ENCODE measurements around the gene ZDHHC11B. TPM values are rescaled to one million over a fixed set of nuclear protein-coding genes. Genes with fewer than 3 reads are reported as not detected.
A peak's percentile ranks its signal among the peaks of the same experiment; 100 is the strongest.
"Not testable (repeated sequence)": the region's sequence is repeated elsewhere in the genome, so short reads cannot be mapped to it uniquely, and the experiment has no call there.

The ZDHHC11B gene
- 0.25 and 0.60 TPM in 2 replicates for total RNA-seq (ENCODE audit: low replicate concordance)

DNA sequence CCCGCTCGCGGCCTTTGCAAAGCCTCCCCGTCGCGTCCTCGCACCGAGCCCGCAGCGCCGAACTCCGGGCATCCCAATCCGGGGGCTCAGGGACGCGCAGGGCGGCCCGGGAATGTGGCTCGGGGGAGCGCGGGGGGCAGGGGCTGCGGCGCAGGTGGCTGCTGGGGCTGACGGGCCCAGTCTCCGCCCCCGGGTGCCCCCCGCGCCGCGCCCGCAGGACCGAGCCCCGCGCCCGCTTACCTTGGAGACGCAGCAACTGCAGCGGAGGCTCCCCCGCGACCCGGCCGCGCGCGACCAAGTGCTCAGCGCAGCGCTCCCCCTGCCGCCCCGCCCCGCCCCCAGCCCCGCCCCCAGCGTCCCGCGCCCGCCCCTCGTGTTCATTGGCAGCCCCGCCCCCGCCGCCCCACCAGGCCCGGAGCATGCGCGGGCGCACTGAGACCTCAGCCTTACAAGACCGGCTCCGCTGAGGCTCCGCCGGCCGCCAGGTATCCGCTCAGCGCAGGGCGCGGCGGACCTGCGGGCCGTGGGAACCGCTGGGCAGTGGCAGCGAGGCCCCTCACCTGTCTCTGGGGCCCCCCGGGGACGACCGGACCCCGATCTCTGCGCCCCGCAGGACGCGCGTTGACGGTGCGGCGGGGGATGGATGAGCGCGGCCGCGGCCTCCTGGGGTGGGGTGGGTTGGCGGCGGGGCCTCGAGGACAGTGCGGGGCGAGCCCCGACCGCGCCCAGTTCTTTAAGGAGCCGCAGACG, at the start of gene ZDHHC11B:
ZDHHC11B (minus strand) TSS at position 302 of the 750 bp plus-strand sequence. CDS start 17,810 bp downstream, outside the sequence.
- not testable (repeated sequence) for H3K27ac Mint-ChIP-seq; H3K79me2 ChIP-seq (ENCODE audit: low read depth); H3K27ac ChIP-seq; H3F3A ChIP-seq (ENCODE audit: low read depth); H3K9ac ChIP-seq; H3K4me1 Mint-ChIP-seq; H3K4me1 ChIP-seq; H3K9me3 ChIP-seq (ENCODE audit: low read depth); H3K36me3 ChIP-seq; H3K27me3 Mint-ChIP-seq (ENCODE audit: insufficient read depth, low read depth); H4K20me1 ChIP-seq (ENCODE audit: low read depth)
- peak within 1 kb of the TSS; percentile 85 for H3K4me3 Mint-ChIP-seq
- TF ChIP-seq EZH2phosphoT487 (IDR thresholded peaks at IDR 0.05) = peak; percentile 1
- H2AFZ ChIP-seq (replicated peaks) = peak within 1 kb of the TSS; percentile 98
- H3K27me3 ChIP-seq = peaks cover 34% of the 10 kb centered on the region
- peaks cover 12% of the 10 kb centered on the region for H3K9me3 Mint-ChIP-seq
- DNase-seq (ENCODE audit: low spot score) = peak; percentile 94
- peak within 1 kb of the TSS; percentile 100 for H3K4me2 ChIP-seq
- H3K36me3 Mint-ChIP-seq = peaks cover 10% of the 10 kb centered on the region
- H3K4me3 ChIP-seq = peak within 1 kb of the TSS; percentile 91

- H3K9me3 ChIP-seq (ENCODE audit: low read depth); H3K4me2 ChIP-seq; H3K27ac Mint-ChIP-seq; H3K4me1 ChIP-seq; H3K4me3 Mint-ChIP-seq; H3K79me2 ChIP-seq (ENCODE audit: low read depth); H3K36me3 ChIP-seq; H3F3A ChIP-seq (ENCODE audit: low read depth); H3K27ac ChIP-seq; H4K20me1 ChIP-seq (ENCODE audit: low read depth); H3K9ac ChIP-seq; H3K27me3 Mint-ChIP-seq (ENCODE audit: insufficient read depth, low read depth); H2AFZ ChIP-seq (replicated peaks); H3K4me3 ChIP-seq; H3K36me3 Mint-ChIP-seq; DNase-seq (ENCODE audit: low spot score); H3K27me3 ChIP-seq; H3K4me1 Mint-ChIP-seq; H3K9me3 Mint-ChIP-seq: not testable (repeated sequence)
Observed at GRCh38 chr5:834013-834412, 49.5 kb upstream of the ZDHHC11B start.

DNA sequence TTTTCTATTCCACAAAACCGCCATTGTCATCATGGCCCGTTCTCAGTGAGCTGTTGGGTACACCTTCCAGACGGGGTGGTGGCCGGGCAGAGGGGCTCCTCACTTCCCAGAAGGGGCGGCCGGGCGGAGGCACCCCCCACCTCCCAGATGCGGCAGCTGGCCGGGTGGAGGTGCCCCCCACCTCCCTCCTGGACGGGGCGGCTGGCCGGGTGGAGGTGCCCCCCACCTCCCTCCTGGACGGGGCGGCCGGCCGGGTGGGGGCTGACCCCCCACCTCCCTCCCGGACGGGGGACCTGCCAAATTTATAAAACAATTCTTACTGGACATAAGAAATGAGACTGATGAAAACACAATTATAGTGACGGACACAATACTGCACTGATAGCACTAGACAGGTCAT, 43.7 kb upstream of the ZDHHC11B start:
- H3K27me3 ChIP-seq; H3K9ac ChIP-seq; H3F3A ChIP-seq (ENCODE audit: low read depth); H3K27me3 Mint-ChIP-seq (ENCODE audit: insufficient read depth, low read depth); H3K9me3 ChIP-seq (ENCODE audit: low read depth); H3K4me3 ChIP-seq; H3K27ac Mint-ChIP-seq; H3K27ac ChIP-seq; H3K79me2 ChIP-seq (ENCODE audit: low read depth); H3K9me3 Mint-ChIP-seq; H3K4me3 Mint-ChIP-seq; H3K36me3 ChIP-seq; H4K20me1 ChIP-seq (ENCODE audit: low read depth); DNase-seq (ENCODE audit: low spot score); H3K4me2 ChIP-seq; H3K4me1 ChIP-seq; H2AFZ ChIP-seq (replicated peaks); H3K4me1 Mint-ChIP-seq: not testable (repeated sequence)
- peaks cover 23% of the 10 kb centered on the region for H3K36me3 Mint-ChIP-seq

GRCh38 chr5:825544-825943, 41.0 kb upstream of the ZDHHC11B start:
- not testable (repeated sequence) for H3K4me3 Mint-ChIP-seq; H3K79me2 ChIP-seq (ENCODE audit: low read depth); H3K9me3 ChIP-seq (ENCODE audit: low read depth); H3K36me3 ChIP-seq; H3K9me3 Mint-ChIP-seq; H3K4me2 ChIP-seq; H3K9ac ChIP-seq; H3K27me3 Mint-ChIP-seq (ENCODE audit: insufficient read depth, low read depth); H2AFZ ChIP-seq (replicated peaks); H3K4me3 ChIP-seq; H3K4me1 Mint-ChIP-seq; H3K4me1 ChIP-seq; H3K27me3 ChIP-seq; DNase-seq (ENCODE audit: low spot score); H4K20me1 ChIP-seq (ENCODE audit: low read depth); H3K27ac ChIP-seq; H3F3A ChIP-seq (ENCODE audit: low read depth); H3K27ac Mint-ChIP-seq
- TF ChIP-seq, protein P1, sequence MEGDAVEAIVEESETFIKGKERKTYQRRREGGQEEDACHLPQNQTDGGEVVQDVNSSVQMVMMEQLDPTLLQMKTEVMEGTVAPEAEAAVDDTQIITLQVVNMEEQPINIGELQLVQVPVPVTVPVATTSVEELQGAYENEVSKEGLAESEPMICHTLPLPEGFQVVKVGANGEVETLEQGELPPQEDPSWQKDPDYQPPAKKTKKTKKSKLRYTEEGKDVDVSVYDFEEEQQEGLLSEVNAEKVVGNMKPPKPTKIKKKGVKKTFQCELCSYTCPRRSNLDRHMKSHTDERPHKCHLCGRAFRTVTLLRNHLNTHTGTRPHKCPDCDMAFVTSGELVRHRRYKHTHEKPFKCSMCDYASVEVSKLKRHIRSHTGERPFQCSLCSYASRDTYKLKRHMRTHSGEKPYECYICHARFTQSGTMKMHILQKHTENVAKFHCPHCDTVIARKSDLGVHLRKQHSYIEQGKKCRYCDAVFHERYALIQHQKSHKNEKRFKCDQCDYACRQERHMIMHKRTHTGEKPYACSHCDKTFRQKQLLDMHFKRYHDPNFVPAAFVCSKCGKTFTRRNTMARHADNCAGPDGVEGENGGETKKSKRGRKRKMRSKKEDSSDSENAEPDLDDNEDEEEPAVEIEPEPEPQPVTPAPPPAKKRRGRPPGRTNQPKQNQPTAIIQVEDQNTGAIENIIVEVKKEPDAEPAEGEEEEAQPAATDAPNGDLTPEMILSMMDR (IDR thresholded peaks at IDR 0.05) = peak; percentile 32
- H3K36me3 Mint-ChIP-seq = peaks cover 31% of the 10 kb centered on the region

- Histone ChIP-seq H3K9me3 (ENCODE audit: low read depth) (no peaks in the 10 kb centered on the region), H3K4me2 (no peak overlapping the region), H3K4me1 (no peaks in the 10 kb centered on the region), H3K27me3 (no peaks in the 10 kb centered on the region), H3K27ac (no peak overlapping the region), H3K36me3 (no peaks in the 10 kb centered on the region), H4K20me1 (ENCODE audit: low read depth) (no peaks in the 10 kb centered on the region), H2AFZ (replicated peaks) (no peak overlapping the region), H3K4me3 (no peak overlapping the region), H3F3A (ENCODE audit: low read depth) (no peaks in the 10 kb centered on the region), H3K79me2 (ENCODE audit: low read depth) (no peaks in the 10 kb centered on the region), H3K9ac (no peak overlapping the region)
- TF ChIP-seq, protein P1 (IDR thresholded peaks at IDR 0.05) = no peak
- TF ChIP-seq EZH2phosphoT487 (IDR thresholded peaks at IDR 0.05) = no peak
- TF ChIP-seq EZH2 (IDR thresholded peaks at IDR 0.05) = no peak
- H3K36me3 Mint-ChIP-seq = peaks cover 29% of the 10 kb centered on the region
- DNase-seq (ENCODE audit: low spot score) = no peak
- H3K9me3 Mint-ChIP-seq = no peaks in the 10 kb centered on the region
- H3K27ac Mint-ChIP-seq = no peak overlapping the region
- peaks cover 5% of the 10 kb centered on the region for H3K4me1 Mint-ChIP-seq
- H3K4me3 Mint-ChIP-seq = no peak overlapping the region
- H3K27me3 Mint-ChIP-seq (ENCODE audit: insufficient read depth, low read depth) = peaks cover 8% of the 10 kb centered on the region
Observed at GRCh38 chr5:821504-821903, 37.0 kb upstream of the ZDHHC11B start.

Measured in neural progenitor cell (in vitro differentiated cells).